Measurements from ENCODE around the gene PRRX2.

The PRRX2 gene

GRCh38 chr9:129644365-129644764 lies 21.1 kb upstream of the PRRX2 start:
- Histone ChIP-seq H3K9me3 (no peaks in the 10 kb centered on the region), H3K27me3 (no peaks in the 10 kb centered on the region), H3K36me3 (peaks cover 2% of the 10 kb centered on the region), H3K4me3 (ENCODE audit: low read depth, low read length) (no peak overlapping the region), H3K4me1 (peaks cover 6% of the 10 kb centered on the region)
- TF ChIP-seq CTCF (IDR thresholded peaks at IDR 0.05; ENCODE audit: low read depth, low read length) = no peak
- no peak for DNase-seq

GRCh38 chr9:129644902-129645301 lies 20.5 kb upstream of the PRRX2 start:
- Histone ChIP-seq H3K4me1 (peaks cover 6% of the 10 kb centered on the region), H3K4me3 (ENCODE audit: low read depth, low read length) (no peak overlapping the region), H3K27me3 (no peaks in the 10 kb centered on the region), H3K9me3 (no peaks in the 10 kb centered on the region), H3K36me3 (no peaks in the 10 kb centered on the region)
- no peak for DNase-seq
- no peak for TF ChIP-seq CTCF (IDR thresholded peaks at IDR 0.05; ENCODE audit: low read depth, low read length)

GRCh38 chr9:129646252-129646651 lies 19.2 kb upstream of the PRRX2 start:
- Histone ChIP-seq H3K4me3 (ENCODE audit: low read depth, low read length) (no peak overlapping the region), H3K36me3 (no peaks in the 10 kb centered on the region), H3K9me3 (no peaks in the 10 kb centered on the region), H3K27me3 (no peaks in the 10 kb centered on the region), H3K4me1 (peaks cover 6% of the 10 kb centered on the region; the same call in 1 of the 2 replicates)
- TF ChIP-seq CTCF (IDR thresholded peaks at IDR 0.05; ENCODE audit: low read depth, low read length) = no peak
- no peak for DNase-seq

- peaks cover 6% of the 10 kb centered on the region; the same call in 1 of the 2 replicates for H3K4me1 ChIP-seq
- H3K27me3 ChIP-seq = no peaks in the 10 kb centered on the region
- no peak for TF ChIP-seq CTCF (IDR thresholded peaks at IDR 0.05; ENCODE audit: low read depth, low read length)
These were observed 18.8 kb upstream of the PRRX2 start for GRCh38 chr9:129646654-129647053.

GRCh38 chr9:129647635-129648034 lies 17.8 kb upstream of the PRRX2 start:
- Histone ChIP-seq H3K27me3 (no peaks in the 10 kb centered on the region), H3K36me3 (no peaks in the 10 kb centered on the region), H3K9me3 (no peaks in the 10 kb centered on the region), H3K4me3 (ENCODE audit: low read depth, low read length) (no peak overlapping the region), H3K4me1 (peaks cover 6% of the 10 kb centered on the region; the same call in 1 of the 2 replicates)
- TF ChIP-seq CTCF (IDR thresholded peaks at IDR 0.05; ENCODE audit: low read depth, low read length) = no peak
- no peak for DNase-seq

More at GRCh38 chr9:129646654-129647053, 18.8 kb upstream of the PRRX2 start:
- Histone ChIP-seq H3K36me3 (no peaks in the 10 kb centered on the region), H3K9me3 (no peaks in the 10 kb centered on the region), H3K4me3 (ENCODE audit: low read depth, low read length) (no peak overlapping the region)
- DNase-seq = no peak

GRCh38 chr9:129648092-129648763 lies 17.2 kb upstream of the PRRX2 start:
- Histone ChIP-seq H3K4me3 (ENCODE audit: low read depth, low read length) (no peak overlapping the region), H3K4me1 (peaks cover 6% of the 10 kb centered on the region; the same call in 1 of the 2 replicates), H3K36me3 (no peaks in the 10 kb centered on the region), H3K9me3 (no peaks in the 10 kb centered on the region), H3K27me3 (no peaks in the 10 kb centered on the region)
- DNase-seq = no peak
- TF ChIP-seq CTCF (IDR thresholded peaks at IDR 0.05; ENCODE audit: low read depth, low read length) = no peak
